GM04504 (cell line): Measurements from ENCODE around the gene BABAM2.
"Not testable (repeated sequence)": the region's sequence is repeated elsewhere in the genome, so short reads cannot be mapped to it uniquely, and the experiment has no call there.

Experiments used
- DNase-seq: peaks from one replicate; pipeline ENCODE4 v3.0.0-alpha.2; 2012; ENCODE audit warnings: low read depth

BABAM2 gene

DNA sequence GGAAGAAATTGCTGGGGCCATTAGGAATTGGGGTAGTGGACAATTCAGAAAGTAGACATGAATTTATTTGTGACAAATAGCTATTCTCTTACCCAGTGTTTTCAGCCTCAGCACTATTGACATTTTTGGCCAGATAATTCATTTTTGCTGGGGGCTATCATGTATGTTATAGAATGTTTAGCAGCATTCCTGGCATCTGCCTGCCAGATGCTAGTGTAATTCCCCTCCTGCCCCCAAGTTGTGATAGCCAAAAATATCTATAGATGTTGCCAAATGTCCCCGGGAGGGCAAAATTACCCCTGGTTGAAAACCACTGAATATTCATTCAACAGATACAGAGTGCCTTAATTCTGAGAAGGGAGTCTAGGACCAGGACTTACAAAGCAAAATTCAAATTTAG lies 183.6 kb downstream of the BABAM2 start:
- DNase-seq, result no peak

DNA sequence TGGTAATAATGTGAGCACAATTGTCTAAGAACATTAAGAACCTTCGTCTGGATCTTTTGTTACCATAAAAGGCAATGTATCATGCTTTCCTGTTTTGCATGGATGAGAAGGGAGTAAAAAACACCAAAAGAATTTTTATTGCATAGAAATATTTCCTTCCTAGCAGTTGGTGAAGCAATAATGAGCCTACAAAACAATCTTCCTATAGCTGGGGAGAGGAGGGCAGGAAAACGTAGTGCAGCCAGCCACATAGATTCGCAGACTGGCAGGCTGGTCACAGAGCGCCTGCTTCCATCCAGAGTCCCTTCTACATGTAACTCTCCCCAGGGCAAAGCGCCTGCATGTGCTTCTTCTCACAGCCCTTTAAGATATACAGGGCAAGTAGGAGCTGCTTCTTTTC lies 190.4 kb downstream of the BABAM2 start:
- DNase-seq, result peak; percentile 58

DNA sequence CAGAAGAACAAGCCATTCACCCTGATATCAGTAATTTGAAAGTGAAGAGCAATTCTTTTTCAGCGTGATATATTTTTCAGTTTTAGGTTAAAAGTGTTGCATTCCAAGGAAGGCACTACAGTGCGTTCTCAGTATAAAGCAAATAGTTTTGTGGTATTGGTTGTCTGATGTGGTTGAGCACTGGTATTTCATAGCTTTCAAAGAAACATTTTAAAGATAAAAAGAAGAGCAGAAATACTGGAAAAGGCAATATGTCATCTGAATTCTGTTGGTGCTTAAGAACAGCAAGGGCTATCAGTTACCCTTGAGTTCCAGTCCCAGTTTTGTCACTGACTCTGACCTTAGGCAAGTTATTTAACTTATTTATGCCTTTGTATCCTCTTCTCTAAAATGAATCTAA lies 191.6 kb downstream of the BABAM2 start:
- DNase-seq, result no peak

DNA sequence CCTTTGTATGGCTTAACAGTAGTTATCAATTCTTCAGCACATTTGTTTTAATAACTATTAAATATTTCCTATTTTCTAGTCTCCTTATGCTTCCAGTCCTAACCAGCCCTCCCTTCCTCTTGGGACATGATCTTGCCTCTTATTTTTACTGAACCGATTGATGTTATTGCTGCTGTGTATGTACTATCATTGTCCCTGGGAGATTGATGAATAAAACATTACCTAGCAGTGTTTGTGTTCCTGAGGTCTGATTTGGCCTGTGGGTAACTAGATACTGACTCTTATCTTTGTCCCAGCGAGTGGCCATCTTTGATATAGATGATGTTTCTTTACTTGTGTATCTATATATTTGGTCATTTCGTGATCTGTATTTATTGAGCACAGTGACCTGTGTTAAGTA lies 192.9 kb downstream of the BABAM2 start:
- no peak for DNase-seq

DNA sequence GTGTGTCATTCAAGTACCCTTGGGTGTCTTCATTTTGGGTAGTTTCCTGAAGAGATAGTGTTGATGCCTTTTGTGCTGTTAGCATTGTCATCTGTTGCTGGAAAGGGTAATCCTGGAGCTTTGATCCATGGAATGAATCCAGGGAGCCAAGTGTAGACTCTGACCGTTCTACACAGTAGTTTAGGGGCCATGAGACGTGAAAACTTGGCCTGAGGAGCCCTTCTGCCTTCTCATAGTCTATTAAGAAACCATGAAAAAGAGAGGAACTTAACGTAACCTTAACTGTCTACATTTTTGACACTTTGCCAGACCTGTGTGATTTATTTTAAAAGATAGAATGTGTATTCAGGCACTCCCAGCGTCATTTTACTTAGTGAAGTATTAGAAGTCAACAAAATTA lies 194.0 kb downstream of the BABAM2 start:
- no peak for DNase-seq

DNA sequence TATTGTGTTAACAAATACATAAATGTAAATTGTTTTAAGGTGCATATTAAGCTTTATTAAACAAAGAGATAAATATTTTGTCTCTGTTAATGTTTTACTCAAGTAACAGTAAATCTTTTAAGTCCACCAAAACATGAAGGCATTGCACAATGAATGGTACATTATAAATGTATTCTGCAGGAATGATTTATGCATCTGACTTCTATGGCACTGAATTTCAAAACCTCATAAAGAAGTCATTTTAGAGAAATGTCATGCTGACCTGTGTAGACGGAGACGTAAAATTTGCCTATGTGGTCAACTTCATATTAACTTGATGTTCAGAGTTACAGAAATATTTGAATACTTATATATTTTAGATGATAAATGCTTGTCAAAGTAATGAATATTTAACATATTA lies 194.7 kb downstream of the BABAM2 start:
- DNase-seq, result no peak

DNA sequence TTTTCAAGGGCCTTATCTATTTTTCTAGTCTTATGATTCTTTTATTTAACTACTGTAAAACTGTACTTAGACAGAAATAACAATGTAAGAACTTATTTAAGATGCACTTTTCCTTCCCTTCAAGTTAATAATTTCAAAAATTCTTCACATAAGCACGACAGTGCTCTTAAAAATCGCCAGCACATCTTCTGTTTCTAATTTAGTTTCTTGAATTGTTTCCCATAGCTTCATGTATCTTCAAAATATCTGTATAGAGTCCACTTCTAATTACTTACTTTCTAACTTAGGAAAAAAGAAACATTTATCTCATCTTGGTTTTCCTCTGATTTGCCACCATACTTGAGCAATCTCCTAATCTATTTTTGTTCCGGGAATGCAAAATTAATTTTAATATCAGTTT lies 196.1 kb downstream of the BABAM2 start:
- DNase-seq, result no peak

DNA sequence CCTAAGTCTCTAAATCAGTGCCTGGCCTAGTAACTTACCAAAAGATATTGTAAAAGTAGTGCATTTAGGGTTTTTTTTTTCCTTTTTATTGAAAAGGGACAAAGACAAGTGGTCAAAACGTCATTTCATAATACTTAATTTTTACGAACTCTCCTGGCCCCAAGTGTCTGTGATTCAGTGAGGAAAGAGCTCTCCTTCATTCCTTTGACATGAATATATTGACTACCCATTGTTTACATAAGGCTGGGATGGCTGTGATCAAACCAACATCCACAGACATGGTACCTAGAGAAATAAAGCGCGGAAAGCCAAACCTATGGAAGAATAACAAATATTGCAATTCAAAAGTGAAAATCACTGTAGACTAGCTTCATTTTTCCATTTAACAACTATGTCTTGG lies 198.4 kb downstream of the BABAM2 start:
- no peak for DNase-seq

DNA sequence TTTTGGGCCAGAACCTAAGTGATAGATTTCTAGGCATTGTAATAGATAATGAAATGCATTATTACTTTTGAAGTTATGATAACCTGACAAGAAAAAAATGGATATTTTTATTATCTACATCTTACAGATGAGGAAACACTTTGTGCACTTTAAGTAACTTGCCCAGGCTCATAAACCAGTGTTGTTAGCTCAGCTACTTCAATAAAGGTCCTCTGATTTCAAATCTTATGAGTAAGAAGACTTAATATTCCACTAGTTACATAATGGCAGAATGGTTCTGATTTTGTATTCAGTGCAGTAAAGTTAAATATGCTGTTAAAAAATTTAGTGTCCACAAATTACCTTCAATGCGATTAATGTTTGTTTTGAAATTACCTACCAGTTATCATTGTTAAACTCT lies 199.0 kb downstream of the BABAM2 start:
- no peak for DNase-seq

DNA sequence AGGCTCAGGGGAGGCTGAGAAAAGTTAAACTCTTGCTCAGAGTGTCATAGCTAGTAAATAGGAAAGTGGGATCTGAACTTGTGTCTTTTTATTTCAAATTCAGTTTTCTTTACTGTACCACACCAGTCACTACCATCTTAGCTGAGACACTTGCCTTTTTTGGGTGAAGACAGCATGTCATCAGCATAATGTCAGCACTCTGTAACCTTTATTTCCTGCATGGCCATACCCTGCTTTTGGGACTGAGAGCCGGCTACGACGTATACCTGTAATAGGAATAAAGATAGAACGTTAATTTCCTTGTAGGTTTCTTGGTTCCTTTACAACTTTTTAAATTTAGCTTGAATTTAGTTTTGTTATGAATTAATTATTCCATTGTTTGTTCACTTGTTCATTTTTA lies 202.8 kb downstream of the BABAM2 start:
- no peak for DNase-seq

DNA sequence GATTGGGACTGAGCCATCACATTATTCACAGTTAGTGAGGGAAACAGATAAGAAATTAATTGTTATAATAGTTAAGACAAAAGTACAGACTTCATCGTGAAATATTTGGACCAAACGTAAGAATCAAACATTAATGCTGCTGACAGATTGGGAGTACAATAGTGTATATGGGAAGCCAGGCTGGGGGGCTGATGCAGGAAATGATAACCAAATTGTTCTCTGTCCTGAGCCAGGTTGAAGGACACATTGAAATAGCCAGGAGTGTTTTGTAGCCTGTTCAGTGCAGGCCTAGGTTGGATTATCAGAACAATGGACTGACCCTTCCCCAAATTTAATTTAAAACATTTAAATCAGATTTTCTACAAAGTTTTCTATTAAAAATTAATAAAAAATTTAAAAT lies 203.2 kb downstream of the BABAM2 start:
- DNase-seq, result no peak

DNA sequence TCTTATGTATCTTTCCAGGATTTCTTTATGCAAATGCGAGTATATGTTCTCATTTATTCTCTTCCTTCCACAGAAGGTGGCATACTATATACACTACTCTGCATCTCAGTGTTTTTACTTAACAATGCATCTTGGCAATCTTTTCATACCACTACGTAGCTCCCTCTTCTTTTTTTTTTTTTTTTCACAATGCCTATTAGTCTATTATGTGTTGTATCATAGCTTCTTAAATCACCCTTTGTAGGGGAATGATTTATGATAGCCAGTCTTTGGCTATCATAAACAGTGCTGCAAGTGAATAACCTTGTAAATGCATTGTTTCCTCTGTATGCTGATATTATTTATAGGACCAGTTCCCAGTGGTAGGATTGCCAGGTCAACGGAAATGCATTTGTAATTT lies 204.2 kb downstream of the BABAM2 start:
- no peak for DNase-seq

DNA sequence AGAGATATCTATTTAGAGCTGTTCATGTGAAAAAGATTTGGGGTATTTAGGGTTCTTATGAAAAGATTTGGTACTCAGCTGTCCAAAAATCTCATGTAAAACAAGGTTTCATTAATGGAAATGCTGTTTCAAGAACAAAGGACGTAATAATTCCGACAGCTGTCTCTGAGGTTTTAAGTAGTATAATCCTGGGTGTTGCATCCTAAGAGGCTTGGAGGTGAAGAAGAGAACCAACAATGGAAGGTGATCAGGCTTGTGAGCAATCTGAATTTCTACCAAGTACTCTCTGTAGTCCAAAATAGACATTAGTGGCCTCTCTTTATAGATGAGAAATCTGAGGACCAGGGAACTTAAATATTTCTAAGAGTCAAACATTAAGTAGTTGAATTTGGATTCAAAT lies 205.1 kb downstream of the BABAM2 start:
- no peak for DNase-seq

DNA sequence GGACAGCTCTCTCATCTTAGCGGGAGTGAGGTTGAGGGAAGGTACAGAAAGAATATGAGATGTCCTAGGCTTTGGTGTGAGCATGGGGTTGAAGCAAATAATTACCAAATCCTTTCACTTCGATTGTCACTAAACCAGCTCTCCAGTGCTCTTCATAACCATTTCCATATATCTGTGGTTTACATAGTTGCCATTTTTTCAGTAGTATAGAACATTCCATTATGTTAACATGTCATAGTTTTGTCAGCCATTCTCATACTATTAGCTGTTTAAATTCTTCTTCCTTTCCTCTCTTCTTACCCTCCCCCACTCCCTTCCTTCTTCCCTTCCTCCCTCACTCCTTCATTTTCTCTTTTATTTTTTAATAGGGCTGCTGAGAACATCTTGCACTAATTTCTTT lies 205.9 kb downstream of the BABAM2 start:
- no peak for DNase-seq

DNA sequence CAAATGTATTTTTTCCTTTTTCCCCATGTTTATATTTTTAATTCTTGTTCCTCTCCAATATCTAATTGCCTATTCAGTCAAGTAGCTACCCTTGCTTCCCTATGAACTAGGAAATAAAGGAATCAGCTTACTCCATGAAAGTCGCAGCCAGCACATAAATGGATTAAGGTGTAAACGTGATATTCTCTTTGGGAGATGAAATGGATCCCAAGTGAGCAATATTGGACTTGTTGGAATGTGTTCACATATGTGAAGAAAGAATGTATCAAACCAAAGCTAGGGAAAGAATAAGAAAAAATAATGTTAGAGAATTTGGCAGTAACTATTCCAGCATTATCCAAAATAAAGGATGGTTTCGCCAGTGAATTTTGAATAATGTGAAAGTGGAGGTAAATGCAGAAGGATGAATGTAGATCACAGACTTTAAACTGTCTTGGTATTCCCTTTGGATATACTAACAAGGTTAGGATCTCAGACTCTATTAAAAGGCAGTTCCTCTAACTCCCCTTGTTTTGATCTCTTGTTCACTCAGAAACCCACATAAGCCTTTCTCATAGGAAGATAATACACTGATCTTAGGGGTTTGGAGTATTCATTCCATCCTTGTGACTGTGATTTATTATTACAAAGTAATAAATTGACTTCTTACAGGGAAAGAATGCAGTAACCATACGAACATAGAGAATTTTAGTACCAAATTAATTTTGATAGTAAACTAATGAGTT lies 208.1 kb downstream of the BABAM2 start:
- DNase-seq, result no peak

DNA sequence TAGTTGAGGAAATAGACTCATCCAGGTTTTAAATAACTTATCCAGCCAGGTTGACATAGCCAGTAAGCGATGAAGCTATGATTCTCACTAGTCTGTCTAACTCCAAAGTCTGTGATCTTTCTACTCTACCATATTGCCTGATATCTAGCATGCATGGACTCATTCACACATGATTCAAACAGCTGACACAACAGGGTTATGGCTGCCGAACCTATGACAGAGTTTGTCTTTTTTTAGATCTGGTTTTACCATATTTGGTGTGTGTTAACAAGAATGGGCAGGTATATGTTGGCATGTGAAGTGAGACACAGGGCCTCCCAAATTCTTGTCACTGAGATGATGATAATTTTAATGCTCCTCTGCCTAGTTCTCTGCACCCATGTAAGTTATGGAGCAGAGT lies 210.6 kb downstream of the BABAM2 start:
- no peak for DNase-seq

DNA sequence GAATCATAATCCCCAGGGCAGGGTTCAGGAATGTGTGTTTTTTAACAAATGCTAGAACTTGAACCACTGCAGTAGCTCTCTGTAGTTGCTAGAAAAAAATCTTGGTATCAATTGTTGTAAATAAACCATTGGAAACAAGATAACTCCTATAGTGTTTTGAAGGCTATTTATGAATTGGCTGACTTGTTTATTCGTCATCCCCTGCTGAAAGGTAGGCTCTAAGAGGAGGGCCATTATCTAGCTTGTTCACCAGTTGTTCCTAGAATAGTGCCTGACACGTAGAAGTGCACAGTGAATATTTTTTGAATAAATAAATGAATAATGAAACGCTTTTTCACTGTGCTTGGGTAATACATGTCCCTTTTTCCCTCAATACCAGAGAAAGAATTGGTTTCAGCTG lies 211.4 kb downstream of the BABAM2 start:
- no peak for DNase-seq

DNA sequence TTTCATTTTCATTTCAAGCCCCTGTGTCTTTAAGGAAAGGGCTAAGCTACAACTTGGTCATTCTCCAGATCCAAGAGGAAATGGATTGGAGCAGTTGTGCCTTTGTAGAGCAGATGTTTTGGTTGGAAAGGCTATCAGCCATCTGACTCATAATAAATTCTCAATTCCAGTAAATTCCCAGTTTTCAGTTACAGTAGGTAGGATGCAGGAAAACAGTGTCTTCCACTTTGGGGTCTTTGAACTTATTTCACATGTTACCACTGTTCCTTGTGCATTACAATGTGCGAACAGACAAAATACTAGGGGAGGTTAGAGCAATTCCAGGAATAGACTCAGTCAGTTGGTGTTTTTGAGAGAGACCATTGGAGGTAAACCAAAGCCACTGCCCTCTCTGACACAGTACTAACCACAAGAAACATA lies 211.9 kb downstream of the BABAM2 start:
- peak; percentile 58 for DNase-seq

DNA sequence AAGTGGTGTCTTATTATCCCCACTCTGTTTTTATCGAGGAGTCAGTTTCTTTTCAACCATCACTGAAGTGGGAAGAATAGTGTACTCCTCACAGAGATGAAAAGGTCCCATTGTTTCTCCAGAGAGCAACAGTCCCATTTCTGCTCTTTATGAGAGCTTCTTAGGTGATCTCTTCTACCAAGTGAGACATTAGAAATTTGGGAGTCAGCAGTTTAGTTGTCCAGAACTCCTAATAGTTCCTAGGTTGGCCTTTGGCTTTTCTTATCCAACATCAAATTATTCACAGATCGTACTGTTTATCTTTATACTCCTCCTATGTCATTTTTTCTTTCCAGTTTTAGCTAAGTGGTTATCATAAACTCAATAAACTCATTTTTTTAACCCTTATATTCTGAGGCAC lies 213.1 kb downstream of the BABAM2 start:
- no peak for DNase-seq

DNA sequence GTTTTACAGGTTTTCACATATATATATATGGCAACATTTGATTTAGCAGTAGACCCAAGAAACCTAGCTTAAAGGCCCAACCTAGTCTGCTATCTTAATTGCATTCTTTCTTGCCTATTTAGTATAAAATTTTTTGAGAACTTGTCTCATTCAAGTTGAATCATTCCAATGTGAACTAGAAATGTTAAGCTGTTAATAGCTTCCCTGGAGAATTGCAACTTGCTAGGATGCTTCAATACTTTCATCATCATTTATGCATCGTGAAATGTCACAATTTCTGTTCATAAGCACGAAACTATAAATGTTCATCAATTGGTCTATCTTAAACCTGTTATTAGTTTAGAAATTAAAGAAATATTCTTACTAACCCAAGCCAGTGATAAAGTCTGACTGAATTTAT lies 217.6 kb downstream of the BABAM2 start:
- DNase-seq, result peak; percentile 50

DNA sequence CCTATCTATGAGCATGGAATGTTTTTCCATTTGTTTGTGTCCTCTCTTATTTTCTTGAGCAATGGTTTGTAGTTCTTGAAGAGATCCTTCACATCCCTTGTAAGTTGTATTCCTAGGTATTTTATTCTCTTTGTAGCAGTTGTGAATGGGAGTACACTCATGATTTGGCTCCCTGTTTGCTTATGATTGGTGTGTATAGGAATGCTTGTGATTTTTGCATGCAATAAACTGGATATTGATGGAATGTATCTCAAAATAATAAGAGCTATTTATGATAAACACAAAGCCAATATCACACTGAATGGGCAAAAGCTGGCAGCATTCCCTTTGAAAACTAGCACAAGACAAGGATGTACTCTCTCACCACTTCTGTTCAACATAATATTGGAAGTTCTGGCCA lies 223.2 kb downstream of the BABAM2 start:
- DNase-seq, result not testable (repeated sequence)

DNA sequence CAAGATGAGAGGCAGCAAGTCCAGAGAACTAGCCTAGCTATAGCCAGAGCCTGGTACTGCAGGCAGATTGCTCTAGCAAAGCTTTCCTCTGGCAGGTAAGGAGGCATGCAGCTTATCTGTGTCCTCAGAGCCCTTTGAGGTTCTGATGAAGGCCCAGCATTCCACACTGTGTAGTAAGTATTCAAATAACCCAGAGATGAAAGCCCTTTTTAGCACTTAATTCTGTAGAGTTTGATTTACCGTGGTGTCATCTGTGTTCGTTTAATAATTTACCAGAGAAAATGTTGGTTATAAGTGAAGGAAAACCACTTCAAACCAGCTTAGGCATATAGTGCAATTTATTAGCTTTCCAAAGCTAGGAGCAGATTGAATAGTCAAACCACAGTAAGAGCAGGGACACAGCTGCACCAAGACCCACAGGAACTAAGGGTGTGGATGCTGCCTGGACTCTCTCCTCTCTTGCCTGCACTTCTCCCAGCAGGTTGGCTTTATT lies 226.6 kb downstream of the BABAM2 start:
- no peak for DNase-seq

DNA sequence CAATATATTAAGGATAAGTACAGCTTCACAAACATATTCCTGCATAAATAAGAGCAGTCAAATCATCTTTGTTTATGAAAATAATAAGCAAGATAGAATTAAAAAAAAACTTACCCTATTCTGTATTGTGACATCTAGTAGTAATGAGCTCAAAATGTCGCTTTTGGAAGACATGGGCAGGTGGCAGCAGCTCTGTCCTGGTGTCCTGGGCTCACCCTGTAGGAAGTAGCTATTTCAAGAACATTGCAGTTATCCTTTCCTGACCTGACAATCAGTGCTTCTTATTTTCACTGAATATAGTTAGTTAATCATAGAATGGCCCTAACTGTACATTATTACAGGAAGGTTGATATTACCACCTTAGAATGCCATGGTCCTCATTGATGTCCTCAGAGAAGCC lies 229.1 kb downstream of the BABAM2 start:
- no peak for DNase-seq

DNA sequence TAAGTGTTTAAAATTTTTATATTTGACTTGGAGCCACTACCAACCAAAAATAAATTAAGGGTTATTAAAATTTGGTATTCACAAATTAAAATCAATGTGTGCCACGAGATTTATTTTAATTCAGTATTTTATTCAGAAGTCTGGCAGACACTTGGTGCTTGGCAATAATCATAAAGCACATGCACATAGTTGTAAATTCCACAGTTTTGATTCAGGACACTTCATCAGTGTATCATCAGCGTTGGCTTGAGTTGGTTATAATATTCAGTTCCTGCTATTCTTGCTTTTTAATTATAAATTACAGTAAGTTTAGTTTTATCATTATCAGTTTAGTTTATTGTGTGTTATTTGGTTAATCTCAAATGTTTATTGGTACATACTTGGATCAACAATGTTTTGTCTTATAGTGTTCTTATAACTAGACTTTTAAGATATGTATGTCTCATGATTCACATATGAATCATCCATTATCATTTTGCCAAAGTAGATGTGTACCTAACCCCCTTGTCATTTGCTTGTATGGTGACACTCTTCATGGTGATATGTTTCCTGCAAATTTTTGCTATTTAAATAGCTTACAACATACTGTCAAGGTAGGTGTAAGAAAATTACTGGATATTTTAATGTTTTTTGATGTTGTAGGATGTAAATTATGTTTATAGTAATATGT lies 237.9 kb downstream of the BABAM2 start:
- DNase-seq, result no peak
